HL-60/S4 treated with phorbol 12-myristate 13-acetate at 8.2 ng/mL for 4 days and 3 days (cell line): ENCODE data around the gene PLAAT4.

ENCODE experiments used
- in situ Hi-C: fragments of 300-500 bp; cut with MboI; formaldehyde crosslinking; loops from 2 replicates; pipeline ENCODE4 v1.15.0; 2022; ENCODE audit warnings: low sequenced_read_pairs

Gene PLAAT4

DNA sequence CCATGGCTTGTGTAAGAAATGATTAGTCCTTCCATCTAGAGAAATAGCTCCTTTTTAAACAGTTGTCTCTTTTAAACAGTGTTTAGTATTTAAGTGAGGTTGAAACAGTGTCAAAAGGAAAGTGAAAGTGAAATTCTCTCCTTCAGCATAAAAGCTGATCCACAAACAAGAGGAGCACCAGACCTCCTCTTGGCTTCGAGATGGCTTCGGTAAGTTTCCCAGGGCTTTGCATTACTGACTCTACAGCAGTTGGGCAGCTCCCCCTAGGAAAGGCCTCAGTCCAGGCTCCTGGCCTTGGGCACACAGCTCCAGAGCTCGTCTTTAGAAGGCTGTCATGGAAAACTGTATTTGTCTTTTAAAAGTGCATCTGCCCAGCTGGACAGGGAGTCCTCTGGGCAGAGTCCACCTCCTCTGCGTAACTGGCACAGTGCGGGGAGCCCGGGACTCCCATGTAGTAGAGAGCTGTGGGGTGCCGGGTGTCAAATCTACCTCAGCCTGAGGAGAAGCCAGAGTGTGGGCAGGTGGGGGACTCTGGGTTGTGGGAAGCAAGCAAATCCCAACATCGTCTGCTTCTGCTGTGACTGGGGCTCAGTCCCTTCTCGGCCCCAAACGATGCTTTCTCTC, at the start of gene PLAAT4:
PLAAT4 (plus strand) TSS at position 140 of the 624 bp plus-strand sequence; CDS start at position 201, 61 bp downstream.
- in situ Hi-C loops = no loop called here

DNA sequence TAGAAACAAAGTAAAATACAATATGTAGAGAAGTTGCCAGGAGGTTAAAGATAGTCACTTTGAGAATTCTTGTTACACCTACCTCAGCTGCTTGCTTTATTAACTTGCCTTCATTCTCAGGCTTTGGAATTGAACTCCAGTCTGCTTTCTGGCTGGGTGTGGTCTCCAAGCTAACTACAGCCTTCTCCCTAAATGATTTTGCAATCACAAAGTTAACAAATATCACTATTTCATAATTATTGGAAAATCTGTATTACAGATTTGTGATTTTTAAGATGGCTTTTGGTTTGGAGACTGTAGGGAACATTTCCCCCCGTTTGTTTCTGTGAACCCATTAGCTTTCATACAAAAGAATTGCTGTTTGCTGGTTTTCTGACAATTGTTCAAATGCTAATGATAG, 47.8 kb upstream of the PLAAT4 start:
- in situ Hi-C loops = no loop called here

DNA sequence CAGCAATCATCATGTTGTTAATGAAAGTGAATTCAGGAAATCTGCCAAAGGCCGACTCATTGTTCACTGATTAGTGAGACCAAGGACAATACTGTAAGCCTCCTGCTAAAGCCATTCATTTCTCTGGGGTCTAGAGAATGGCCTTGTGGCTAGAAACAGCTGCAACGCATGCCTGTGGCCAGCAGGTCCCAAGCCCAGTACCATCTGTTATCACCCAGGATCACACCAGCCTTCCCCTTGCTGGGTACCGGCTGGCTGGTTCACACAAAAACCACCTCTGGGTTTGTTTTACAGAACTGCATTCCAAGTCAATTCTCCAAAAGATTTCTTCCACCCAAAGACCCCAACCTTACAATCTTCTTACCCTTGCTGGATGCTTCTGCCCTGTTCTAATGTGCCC, 46.7 kb upstream of the PLAAT4 start:
- in situ Hi-C loops = no loop called here

DNA sequence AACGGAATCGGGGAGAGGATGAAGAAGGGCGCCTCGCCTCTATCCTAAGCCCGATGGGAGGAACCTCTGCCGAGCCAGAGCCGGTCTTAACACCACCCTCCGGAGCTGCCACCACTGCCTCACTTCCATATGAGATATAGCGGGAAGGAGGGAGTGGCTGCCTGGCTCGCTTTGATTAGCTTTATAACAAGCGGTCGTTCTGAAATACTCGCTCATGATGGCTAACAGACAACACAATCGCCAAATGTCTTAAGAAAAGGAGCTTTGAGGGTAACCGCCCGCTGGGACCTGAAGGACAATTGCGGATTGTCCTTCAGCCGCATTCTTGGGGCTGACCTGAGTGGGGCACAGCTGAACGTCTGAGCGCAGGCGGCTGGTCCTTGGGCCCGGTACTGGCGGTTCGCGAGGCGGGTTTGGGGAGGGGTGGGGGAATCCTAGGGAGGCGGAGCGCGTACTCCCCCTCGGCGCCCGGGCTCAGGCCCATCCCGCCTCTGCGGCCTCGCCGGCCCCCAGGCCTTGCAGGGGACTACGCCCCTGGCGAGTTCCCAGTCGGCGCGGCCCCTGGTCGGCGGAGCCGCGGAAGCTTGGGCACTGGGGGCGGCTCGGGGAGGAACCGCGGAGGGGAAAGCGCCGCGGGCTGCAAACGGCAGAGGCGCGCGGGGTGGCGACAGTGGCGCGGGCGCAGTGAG, 45.9 kb upstream of the PLAAT4 start, which contains the start of gene PLAAT5:
PLAAT5 (minus strand) TSS at position 617 of the 689 bp plus-strand sequence; CDS start at position 484, 133 bp downstream.
- in situ Hi-C loops = no loop called here

DNA sequence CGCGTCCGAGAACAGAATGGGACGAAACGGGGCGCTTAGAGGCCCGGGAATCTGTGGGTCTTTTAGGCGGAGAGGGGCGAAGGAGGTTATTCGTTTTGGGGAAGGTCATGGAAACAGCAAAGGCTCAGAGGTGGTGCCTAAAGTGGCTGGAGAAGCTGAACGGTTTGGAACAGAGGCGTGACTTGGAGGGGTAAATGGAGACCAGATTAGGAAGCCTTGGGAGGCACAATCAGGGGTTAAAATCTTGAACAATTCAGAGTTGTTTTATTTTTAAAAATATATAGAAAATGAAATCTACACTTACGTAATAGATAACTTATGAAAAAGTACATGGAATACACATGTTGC, 45.4 kb upstream of the PLAAT4 start:
- in situ Hi-C loops = no loop called here

GRCh38 chr11:63491636-63492372, 44.8 kb upstream of the PLAAT4 start:
- in situ Hi-C loops = no loop called here

GRCh38 chr11:63492441-63492840, 44.2 kb upstream of the PLAAT4 start:
- in situ Hi-C loops = no loop called here

DNA sequence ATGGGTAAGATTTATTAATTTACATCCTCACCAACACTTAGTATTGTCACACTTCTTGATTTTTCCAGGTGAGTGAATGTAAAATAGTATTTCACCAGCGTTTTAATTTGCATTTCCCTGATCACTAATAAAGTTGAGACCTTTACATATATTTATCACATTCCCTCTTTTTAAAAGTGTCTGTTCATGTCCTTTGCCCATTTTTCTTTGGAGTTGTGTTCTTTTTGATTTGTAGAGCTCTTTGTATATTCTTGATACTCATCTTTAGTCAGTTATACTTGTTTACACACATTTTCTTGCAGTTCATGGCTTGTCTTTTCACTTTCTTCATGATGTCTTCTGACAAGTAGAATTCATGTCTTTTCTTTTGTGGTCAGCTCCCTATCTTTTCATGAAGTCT, 43.5 kb upstream of the PLAAT4 start:
- in situ Hi-C loops = no loop called here

DNA sequence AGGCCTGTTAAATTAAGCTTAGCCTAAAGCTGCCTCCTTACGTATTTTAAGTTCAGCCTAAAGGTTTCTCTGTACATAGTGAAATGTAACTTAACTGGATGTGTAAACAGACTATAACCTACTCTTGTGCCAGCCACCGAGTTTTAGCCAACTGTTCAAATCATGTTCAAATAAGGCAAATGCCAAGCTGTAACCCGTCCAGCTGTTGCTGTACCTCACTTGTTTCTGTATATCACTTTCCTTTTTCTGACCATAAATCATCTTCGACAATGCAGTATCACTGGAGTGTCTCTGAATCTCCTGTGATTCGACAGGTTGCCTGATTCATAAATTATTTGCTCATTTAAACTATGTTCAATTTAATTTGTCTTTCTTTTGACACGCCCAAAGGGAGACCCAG, 41.6 kb upstream of the PLAAT4 start:
- in situ Hi-C loops = no loop called here

GRCh38 chr11:63499874-63500273, 36.7 kb upstream of the PLAAT4 start:
- in situ Hi-C loops = no loop called here

- in situ Hi-C loops = no loop called here
Measured at GRCh38 chr11:63501236-63501635, 35.4 kb upstream of the PLAAT4 start.

DNA sequence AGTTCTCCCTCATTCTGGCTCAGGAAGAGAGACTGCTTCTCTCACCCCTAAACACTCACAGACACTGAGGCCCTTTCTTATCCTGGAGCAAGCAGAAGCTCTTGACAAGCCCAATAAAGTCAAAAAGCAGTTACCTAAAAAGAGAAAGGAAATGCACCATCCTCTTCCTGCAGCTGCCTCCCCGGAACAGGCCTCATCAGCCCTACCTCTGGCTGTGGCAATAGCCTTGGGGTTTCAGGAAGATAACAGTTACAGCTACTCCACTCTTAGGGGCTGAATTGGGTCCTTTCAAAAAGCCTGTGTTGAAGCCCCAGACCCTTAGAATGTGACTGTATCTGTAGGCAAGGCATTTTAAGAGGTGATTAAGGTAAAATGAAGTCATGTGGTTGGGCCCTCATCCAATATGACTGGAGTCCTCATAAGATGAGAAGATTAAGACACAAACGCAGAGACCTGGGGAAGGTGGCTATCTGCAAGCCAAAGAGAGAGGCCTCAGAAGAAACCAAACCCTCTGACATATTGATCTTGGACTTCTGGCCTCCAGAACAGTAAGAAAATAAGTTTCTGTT, 34.3 kb upstream of the PLAAT4 start:
- in situ Hi-C loops = no loop called here

DNA sequence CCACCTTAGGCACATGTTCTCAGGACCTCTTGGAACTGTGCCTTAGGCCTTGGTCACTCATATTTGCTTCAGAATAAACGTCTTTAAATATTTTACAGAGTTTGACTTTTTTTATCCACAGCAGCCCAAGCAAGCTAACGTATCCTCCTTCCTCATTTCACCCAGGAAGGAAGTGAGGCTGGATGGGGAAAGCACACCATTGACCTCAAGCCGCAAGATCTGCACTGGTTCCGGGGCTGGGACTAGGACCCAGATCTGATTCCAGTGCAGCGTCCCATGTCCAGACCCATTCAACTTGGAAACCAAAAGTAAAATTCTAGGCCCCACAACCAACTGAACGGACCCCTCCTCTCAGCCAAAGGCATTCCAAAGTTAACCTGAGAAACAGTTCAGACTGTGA, 33.1 kb upstream of the PLAAT4 start:
- in situ Hi-C loops = no loop called here

GRCh38 chr11:63504054-63504453, 32.6 kb upstream of the PLAAT4 start:
- in situ Hi-C loops = no loop called here

- in situ Hi-C loops = no loop called here
Measured at GRCh38 chr11:63504933-63505586, 31.5 kb upstream of the PLAAT4 start.

DNA sequence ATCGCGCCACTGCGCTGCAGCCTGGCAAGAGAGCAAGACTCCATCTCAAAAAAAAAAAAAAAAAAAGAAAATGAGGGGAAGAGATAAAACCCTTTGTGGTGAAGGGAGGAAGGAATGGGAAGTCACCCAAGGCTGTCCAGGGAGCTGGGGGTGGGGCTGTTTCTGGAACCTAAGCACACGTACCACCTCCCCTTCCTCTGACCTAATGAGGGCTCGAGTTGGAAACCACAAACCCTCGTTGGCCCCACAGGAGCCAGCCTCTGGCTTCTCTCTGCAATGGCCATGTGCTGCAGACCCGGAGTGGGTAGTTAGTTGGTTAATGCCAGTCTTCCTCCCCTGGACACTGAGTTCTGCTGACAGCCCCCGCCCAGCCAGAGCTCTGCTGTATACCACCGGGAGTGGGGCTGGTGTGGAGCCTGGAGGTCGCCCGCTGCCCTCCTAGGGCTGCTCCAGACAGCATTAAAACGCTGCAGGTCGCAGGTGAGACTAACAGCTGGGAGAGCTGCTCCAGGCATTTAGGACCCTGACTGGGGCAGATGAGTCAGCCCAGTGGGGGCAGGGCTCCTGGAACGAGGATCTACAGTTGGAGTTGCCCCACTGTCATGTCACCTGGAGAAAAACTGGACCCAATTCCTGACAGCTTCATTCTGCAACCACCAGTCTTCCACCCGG, 30.6 kb upstream of the PLAAT4 start, which contains the start of gene LGALS12:
LGALS12 (plus strand) TSS at position 228 of the 672 bp plus-strand sequence; CDS start at position 603, 375 bp downstream.
- in situ Hi-C loops = no loop called here

GRCh38 chr11:63506876-63507275, 29.7 kb upstream of the PLAAT4 start:
- in situ Hi-C loops = no loop called here

DNA sequence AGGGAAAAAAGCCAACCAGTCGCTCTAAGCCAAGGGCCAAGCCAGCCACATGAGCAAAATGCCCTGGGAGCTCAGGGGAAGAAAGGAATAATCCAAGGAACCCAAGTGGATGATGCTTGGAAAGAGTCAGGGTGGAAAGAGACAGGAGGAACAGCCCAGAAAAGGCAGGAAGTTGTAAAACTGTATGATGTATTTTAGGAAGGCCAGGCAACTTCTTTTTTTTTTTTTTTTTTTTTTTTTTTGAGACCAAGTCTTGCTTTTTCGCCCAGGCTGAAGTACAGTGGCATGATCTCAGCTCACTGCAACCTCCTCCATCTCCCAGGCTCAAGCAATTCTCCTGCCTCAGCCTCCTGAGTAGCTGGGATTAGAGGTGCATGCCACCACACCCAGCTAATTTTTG, 29.1 kb upstream of the PLAAT4 start:
- in situ Hi-C loops = no loop called here

DNA sequence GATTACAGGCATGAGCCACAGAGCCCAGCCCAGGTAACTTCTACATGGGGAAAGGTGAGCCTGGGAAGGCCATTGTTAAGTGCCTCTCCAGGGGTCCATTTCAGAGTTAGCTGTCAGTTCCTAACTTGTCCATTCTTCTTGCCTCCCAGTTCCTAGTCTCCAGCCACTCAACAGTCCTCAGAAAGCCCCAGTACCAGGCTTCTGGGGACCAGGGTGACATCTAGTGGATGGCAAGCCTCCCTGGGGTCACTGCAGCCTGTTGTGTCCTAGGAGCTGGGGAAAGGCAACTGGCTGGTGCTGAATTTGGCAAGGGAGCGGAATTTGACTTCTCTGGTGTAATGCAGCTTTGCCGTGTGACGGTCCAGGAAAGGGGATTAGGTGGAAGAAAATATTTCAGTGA, 28.6 kb upstream of the PLAAT4 start:
- in situ Hi-C loops = no loop called here

DNA sequence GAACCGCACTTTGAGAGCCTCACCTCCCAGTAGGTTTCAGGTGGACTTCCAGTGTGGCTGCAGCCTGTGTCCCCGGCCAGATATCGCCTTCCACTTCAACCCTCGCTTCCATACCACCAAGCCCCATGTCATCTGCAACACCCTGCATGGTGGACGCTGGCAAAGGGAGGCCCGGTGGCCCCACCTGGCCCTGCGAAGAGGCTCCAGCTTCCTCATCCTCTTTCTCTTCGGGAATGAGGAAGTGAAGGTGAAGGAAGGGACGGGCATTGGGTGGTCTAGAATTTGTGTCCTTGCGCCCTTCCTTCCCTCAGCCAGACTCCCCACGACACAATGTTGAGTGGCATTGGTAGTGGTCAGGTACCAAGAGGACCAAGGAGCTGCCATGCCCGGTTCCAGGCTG, 27.9 kb upstream of the PLAAT4 start:
- in situ Hi-C loops = no loop called here
